Activated T-helper 1 cell treated with anti-CD3 and anti-CD28 coated beads, Interleukin-12 subunit alpha, Interleukin-12 subunit beta, Interleukin-2, Interleukin-4 antibody, amounts not matched to agents 30 ng/mL and 10 ng/mL and 1 ng/mL, durations not matched to agents 14 hours and 24 hours and 36 hours (primary cell): ENCODE results near the gene GABRG3. TPM values are rescaled to one million over a fixed set of nuclear protein-coding genes. Genes with fewer than 3 reads are reported as not detected.

ENCODE experiments used
- DNase-seq: peaks from one replicate; pipeline ENCODE4 v3.0.0; 2021; ENCODE audit warnings: low spot score
- H3K27ac Mint-ChIP-seq: one replicate; pipeline ENCODE4 v1.8.0; 2021; ENCODE audit warnings: mild to moderate bottlenecking, mixed read lengths
- H3K27me3 Mint-ChIP-seq: one replicate; pipeline ENCODE4 v1.8.0; 2022; ENCODE audit warnings: mild to moderate bottlenecking, moderate library complexity, mixed read lengths; ENCODE audit not compliant: insufficient read depth
- H3K36me3 Mint-ChIP-seq: one replicate; pipeline ENCODE4 v1.8.0; 2021; ENCODE audit warnings: low read depth, mixed read lengths
- H3K4me1 Mint-ChIP-seq: one replicate; pipeline ENCODE4 v1.8.0; 2021; ENCODE audit warnings: low read depth, mixed read lengths
- H3K4me3 Mint-ChIP-seq: one replicate; pipeline ENCODE4 v1.8.0; 2021; ENCODE audit warnings: mild to moderate bottlenecking, moderate library complexity, mixed read lengths
- H3K9me3 Mint-ChIP-seq: one replicate; pipeline ENCODE4 v1.8.0; 2021; ENCODE audit warnings: mixed read lengths
- intact Hi-C: fragments of 100-400 bp; cut with micrococcal nuclease; formaldehyde crosslinking; loops from one replicate; pipeline ENCODE4 v1.15.1; 2024
- total RNA-seq: library from RNA; stranded (reverse); gene quantifications from 2 replicates; pipeline ENCODE4 v1.2.3, GENCODE V29; 2022

GABRG3 gene
- total RNA-seq, 1 donor from 2014 or later = not detected

DNA sequence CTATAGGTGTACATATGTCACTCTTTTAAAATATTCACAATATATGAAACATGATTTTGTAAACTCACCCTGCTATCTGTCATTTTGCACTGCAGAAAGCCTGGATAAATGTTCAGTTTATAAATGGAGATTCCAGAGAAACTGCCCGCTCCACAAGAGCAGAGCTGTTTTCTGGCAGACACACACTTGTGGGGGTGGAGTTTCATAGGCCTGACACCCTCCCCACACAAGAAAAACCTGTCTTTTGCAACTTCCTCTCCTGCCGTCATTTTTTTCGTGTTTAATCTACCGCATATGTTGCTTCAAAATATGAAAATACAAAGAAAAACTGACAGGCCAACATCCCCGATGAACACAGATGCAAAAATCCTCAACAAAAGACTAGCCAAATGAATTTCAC lies 479.0 kb downstream of the GABRG3 start:
- Mint-ChIP-seq H3K27me3 (no peaks in the 10 kb centered on the region), H3K36me3 (no peaks in the 10 kb centered on the region), H3K4me1 (no peaks in the 10 kb centered on the region), H3K9me3 (peaks cover 20% of the 10 kb centered on the region), H3K4me3 (no peak overlapping the region), H3K27ac (no peak overlapping the region)
- intact Hi-C loops = no loop called here
- no peak for DNase-seq

DNA sequence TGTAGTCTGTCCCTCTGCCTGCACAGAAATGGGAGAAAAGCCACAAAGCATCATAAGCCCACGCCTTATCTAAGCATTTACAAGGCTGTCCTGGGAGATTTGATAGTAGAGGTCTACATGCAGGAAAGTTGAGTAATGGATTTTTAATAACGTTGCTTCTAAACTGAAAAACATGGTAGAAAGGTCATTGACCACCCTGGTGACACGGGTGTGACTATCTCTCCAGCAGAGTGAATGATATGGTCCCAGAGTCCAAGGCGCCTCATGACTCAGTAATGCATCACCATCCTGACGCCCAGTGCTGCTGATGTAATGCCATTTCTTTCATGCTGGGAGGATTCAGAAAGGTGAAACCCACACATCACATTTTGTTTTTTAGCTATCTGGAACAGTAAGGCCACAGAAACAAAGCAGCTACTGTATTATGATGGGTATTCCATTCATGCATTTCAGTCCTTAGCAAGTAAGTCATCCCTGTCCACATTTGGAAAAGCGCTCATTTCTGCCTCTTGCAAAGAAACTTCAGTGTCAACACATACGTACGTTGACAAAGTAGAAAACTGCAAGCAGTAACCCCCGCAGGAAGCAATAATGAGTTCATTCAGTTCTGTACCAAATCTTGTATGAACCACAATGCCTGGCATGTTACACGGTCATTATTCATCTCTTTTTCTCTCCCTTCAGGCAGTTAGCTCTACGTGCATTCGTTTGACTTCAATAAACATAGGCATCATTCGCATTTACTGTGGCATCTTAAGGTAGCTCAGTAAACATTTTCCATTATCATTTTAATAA lies 483.5 kb downstream of the GABRG3 start:
- intact Hi-C loops = no loop called here
- H3K27ac Mint-ChIP-seq = no peak overlapping the region
- no peak for DNase-seq
- no peaks in the 10 kb centered on the region for H3K27me3 Mint-ChIP-seq
- H3K4me3 Mint-ChIP-seq = no peak overlapping the region
- peaks cover 16% of the 10 kb centered on the region for H3K9me3 Mint-ChIP-seq
- H3K4me1 Mint-ChIP-seq = no peaks in the 10 kb centered on the region
- H3K36me3 Mint-ChIP-seq = no peaks in the 10 kb centered on the region

DNA sequence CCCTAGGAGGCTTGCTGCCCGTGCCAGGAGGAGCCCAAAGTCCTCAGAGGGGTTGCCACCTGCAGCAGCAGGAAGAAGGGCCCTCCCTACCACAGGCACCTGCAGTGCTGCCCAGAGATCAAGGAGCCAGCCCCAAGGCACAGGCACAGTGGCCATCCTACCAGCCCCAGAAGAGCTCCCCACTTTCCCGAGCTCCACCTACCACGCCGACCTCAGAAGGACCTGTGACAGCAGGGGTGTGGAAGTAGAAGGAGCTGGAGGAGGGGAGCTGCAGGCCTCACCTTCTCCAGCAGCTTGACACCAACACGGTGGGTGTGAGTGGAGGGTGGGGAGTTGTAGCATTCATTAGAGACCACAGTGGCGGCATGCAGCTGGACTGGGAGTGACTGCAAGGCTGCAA lies 485.8 kb downstream of the GABRG3 start:
- Mint-ChIP-seq H3K27me3 (no peaks in the 10 kb centered on the region), H3K27ac (no peak overlapping the region), H3K4me3 (no peak overlapping the region), H3K36me3 (no peaks in the 10 kb centered on the region), H3K4me1 (no peaks in the 10 kb centered on the region), H3K9me3 (peaks cover 10% of the 10 kb centered on the region)
- no peak for DNase-seq
- intact Hi-C loops = no loop called here

DNA sequence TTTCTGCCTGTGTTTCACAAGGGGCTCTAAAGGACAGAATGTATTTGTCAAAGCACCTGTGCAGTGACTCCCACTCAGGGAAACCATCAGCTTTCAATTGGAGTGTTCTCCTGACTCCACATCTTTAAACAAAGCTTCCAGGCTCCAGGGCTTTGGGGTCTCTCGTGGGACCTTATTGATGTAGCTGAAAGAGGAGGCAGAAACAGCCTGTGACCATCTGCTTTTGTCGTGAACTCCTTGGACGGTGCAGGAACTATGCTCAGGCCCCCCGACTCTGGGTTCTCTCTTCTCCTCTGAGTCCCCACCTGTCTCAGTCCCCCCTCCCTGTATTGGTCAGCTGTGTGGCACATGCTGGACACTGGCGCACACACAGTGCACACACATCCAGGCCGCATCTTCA lies 486.8 kb downstream of the GABRG3 start:
- no peaks in the 10 kb centered on the region for H3K36me3 Mint-ChIP-seq
- no peak for DNase-seq
- H3K4me1 Mint-ChIP-seq = no peaks in the 10 kb centered on the region
- H3K9me3 Mint-ChIP-seq = peaks cover 10% of the 10 kb centered on the region
- H3K27me3 Mint-ChIP-seq = no peaks in the 10 kb centered on the region
- H3K27ac Mint-ChIP-seq = no peak overlapping the region
- no peak overlapping the region for H3K4me3 Mint-ChIP-seq
- intact Hi-C loops = no loop called here

DNA sequence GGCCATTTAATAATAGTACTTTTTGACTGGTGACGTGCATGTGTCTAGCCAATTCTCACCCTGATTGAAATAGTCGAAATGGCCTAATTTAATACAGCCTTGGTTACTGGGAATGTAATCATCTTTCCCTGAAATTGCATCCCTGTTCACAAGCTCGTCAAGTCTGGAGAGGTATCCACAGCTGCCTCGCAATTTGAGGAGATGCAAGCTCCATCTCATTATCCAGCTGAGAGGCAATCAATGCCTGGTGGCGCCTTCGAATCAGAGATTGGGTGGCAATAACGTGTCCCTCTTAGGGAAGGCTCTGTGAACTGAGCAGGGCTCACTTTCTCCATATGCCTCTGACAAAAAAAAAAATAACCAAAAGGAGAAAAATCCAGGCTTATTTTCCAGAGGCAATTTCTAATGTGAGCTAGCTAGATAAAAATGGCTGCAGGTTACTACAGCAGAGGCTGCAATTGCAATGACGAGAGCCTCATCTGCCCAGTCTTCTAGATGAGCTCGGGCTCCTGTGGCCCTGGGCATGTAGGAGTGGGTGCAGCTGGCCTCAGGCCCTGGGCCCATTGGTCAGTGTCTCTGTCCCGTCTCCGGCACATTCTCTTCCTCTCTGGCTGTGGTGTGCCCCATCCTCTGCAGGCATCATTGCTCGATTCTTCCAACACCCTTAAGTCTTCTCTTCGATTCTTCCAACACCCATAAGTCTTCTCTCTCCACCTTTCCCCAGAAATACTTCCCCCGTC lies 487.5 kb downstream of the GABRG3 start:
- no peak for DNase-seq
- Mint-ChIP-seq H3K4me3 (no peak overlapping the region), H3K9me3 (peaks cover 10% of the 10 kb centered on the region), H3K4me1 (no peaks in the 10 kb centered on the region), H3K27me3 (no peaks in the 10 kb centered on the region), H3K36me3 (no peaks in the 10 kb centered on the region), H3K27ac (no peak overlapping the region)
- intact Hi-C loops = no loop called here

DNA sequence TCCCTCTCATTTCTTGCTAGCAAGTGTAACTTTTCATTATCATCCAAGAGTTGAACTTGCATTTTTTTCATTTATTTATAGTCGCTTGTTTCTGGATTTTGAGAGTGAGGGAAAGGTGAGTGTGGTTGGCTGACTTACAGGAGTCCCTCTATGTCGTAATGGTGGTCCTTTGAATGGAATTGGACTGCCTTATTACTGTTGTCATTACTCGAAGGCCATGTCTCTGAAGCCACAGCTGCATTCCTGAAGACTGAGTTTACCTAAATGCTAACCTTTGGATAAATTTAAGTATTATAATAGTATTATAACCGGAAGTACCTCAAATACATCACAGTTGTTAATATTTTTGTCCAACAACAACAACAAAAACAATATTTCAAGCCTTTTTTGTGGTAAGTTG lies 488.9 kb downstream of the GABRG3 start:
- Mint-ChIP-seq H3K9me3 (peaks cover 10% of the 10 kb centered on the region), H3K4me1 (no peaks in the 10 kb centered on the region), H3K27ac (no peak overlapping the region), H3K36me3 (no peaks in the 10 kb centered on the region), H3K27me3 (no peaks in the 10 kb centered on the region), H3K4me3 (no peak overlapping the region)
- DNase-seq = no peak
- intact Hi-C loops = no loop called here

DNA sequence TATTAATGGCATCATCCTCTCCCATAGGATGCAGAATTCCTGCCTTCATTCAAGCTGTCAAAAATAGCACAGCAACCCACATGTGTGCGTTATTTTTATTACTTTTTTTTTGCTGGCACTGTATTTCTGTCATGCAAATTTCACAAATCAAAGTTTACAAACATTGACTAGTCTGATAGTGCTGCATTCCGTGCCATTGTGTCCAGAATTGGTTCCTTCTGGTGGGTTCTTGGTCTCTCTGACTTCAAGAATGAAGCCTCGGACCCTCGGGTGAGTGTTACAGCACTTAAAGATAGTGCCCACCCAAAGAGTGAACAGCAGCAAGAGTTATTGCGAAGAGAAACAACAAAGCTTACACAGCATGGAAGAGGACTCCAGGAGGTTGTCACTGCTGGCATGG lies 490.2 kb downstream of the GABRG3 start:
- Mint-ChIP-seq H3K27me3 (no peaks in the 10 kb centered on the region), H3K4me1 (no peaks in the 10 kb centered on the region), H3K27ac (no peak overlapping the region), H3K9me3 (peaks cover 10% of the 10 kb centered on the region), H3K4me3 (no peak overlapping the region), H3K36me3 (no peaks in the 10 kb centered on the region)
- intact Hi-C loops = no loop called here
- no peak for DNase-seq

DNA sequence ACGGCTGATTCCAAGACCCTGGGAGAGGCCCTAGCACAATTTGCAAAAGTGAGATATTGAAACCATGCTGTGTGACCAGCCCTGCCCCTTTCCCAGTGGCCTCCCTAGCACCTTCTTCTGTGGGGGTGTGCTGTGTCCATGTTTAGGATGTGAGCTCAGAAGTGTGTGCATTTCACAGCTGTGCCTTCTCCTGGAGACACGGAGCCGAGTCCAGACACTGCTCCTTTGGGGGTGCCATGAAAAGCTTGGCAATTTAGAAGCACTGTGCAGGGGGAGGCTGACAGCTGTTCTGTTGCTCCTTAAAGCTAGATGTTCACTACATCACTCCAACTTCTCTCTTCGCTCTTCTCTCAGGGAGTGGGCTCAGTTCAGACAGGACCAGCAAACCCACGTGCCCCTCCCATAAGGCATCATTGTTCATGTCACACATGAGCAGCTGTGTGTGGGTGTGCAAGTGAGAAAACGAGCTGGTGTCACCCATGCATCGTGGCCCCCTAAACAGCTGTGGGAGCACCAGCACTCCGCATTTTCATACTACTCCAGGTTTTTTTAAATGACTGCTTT lies 492.6 kb downstream of the GABRG3 start:
- Mint-ChIP-seq H3K4me3 (no peak overlapping the region), H3K4me1 (no peaks in the 10 kb centered on the region), H3K27me3 (no peaks in the 10 kb centered on the region), H3K27ac (no peak overlapping the region), H3K36me3 (no peaks in the 10 kb centered on the region), H3K9me3 (peaks cover 8% of the 10 kb centered on the region)
- DNase-seq = no peak
- intact Hi-C loops = no loop called here

DNA sequence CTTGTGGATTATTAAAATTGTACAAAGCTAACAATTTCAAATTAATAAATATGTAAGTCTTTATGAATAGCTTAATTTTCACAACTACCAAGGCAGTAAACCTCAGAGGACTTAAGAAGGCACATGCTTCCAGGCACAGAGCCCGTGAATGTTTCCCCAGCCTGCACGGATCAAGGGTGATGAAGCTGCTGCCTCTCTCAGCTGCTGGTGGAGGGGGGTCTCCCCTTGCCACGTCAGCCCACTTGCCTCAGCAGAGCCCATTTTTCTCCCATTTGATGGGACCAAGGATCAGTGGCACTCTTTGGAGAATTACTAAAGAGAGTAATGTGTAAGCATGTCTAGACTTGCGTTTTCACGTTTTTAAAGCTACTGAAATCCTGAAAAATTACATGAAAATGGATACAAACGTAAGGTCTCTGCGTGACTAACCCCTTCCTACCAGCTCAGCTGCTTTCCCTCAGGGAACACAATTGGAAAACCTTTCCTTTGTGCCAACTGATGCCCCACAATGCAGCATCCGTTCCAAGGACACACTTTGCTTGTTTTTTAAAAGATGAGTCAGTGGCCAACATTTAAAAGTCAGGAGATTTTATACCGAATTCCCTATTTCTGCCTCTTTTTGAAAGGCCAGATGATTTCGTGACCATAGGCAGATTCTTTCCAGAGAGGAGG lies 494.1 kb downstream of the GABRG3 start:
- DNase-seq = no peak
- Mint-ChIP-seq H3K36me3 (no peaks in the 10 kb centered on the region), H3K4me3 (no peak overlapping the region), H3K27ac (no peak overlapping the region), H3K4me1 (no peaks in the 10 kb centered on the region), H3K9me3 (peaks cover 6% of the 10 kb centered on the region), H3K27me3 (no peaks in the 10 kb centered on the region)
- intact Hi-C loops = no loop called here

DNA sequence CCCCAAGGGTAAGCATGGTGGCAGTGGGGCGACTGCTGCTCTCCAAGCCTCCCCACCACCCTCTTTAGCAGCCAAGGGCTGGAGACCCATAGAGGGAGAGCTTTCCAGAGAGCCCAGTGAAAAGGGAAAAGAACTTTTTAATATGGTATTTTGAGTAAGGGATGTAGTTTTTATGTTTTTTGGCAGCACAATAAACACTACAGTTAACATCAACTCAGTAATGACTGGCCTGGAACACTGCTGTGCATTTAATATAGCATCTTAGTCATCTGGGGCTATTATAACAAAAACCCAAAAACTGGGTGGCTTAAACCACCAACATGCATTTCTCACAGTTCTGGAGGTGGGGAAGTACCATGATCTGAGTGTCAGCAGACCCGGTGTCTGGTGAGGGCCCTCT lies 495.8 kb downstream of the GABRG3 start:
- H3K27me3 Mint-ChIP-seq = no peaks in the 10 kb centered on the region
- peaks cover 6% of the 10 kb centered on the region for H3K9me3 Mint-ChIP-seq
- H3K4me1 Mint-ChIP-seq = no peaks in the 10 kb centered on the region
- H3K36me3 Mint-ChIP-seq = no peaks in the 10 kb centered on the region
- intact Hi-C loops = no loop called here
- DNase-seq = no peak
- H3K4me3 Mint-ChIP-seq = no peak overlapping the region
- no peak overlapping the region for H3K27ac Mint-ChIP-seq

DNA sequence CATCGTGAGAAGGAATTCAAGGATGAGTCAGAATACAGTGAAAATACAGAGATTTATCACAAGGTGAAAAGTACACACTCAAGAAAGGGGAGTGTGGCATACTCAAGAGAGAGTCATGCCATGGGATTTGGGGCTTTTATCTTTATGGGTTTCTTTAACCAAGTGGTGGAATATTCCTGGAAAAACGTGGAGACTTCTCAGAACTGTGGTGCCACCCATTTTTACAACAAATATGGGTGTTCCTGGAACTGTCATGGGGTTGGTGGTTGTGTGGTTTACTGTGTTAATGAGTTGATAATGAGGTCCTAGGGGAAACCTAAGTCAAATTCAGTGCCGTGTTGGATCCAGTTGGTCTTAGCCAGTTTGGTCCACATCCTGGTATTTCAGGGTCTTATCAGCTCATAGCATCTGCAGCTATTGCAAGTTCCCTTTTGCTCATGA lies 497.2 kb downstream of the GABRG3 start:
- no peaks in the 10 kb centered on the region for H3K36me3 Mint-ChIP-seq
- H3K9me3 Mint-ChIP-seq = peaks cover 6% of the 10 kb centered on the region
- no peaks in the 10 kb centered on the region for H3K27me3 Mint-ChIP-seq
- H3K4me1 Mint-ChIP-seq = no peaks in the 10 kb centered on the region
- DNase-seq = no peak
- H3K4me3 Mint-ChIP-seq = no peak overlapping the region
- H3K27ac Mint-ChIP-seq = no peak overlapping the region
- intact Hi-C loops = no loop called here

DNA sequence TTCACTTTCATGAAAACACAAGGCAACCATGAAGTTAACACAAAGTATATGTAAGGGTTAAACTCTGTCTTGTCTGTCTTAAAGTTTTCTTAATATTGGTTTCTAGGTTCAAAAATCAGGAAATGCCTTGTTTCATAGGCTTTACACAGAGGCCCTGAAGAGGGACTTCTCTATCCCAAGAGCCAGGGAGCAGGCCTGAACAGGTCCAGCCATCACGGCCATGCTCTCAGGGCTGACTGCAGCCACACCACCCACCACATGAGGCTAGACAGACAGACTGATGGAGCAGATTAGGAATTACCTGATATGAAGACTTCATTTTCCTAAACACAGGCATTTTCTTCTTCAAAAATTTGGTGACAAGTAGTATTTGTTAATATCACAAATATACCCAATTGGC lies 502.9 kb downstream of the GABRG3 start:
- peaks cover 6% of the 10 kb centered on the region for H3K9me3 Mint-ChIP-seq
- no peaks in the 10 kb centered on the region for H3K27me3 Mint-ChIP-seq
- DNase-seq = no peak
- H3K4me3 Mint-ChIP-seq = no peak overlapping the region
- H3K27ac Mint-ChIP-seq = no peak overlapping the region
- H3K36me3 Mint-ChIP-seq = no peaks in the 10 kb centered on the region
- no peaks in the 10 kb centered on the region for H3K4me1 Mint-ChIP-seq
- intact Hi-C loops = no loop called here

DNA sequence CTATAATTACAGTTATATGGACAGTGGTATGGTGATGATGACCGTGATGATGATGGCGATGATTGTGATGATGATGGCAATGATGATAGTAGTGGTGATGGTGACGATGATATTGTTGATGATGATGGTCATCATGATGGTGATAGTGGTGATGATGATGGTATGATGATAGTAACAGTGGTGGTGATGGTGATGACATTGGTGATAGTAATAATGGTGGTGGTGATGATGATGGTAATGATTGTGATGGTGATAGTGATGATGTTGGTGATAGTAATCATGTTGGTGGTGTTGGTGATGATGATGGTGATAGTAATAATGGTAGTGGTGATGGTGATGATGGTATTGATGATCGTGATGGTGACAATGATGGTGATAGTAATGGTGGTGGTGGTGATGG lies 504.4 kb downstream of the GABRG3 start:
- H3K36me3 Mint-ChIP-seq = no peaks in the 10 kb centered on the region
- no peaks in the 10 kb centered on the region for H3K27me3 Mint-ChIP-seq
- H3K27ac Mint-ChIP-seq = no peak overlapping the region
- intact Hi-C loops = no loop called here
- no peak for DNase-seq
- H3K4me3 Mint-ChIP-seq = no peak overlapping the region
- H3K4me1 Mint-ChIP-seq = no peaks in the 10 kb centered on the region
- peaks cover 5% of the 10 kb centered on the region for H3K9me3 Mint-ChIP-seq
